K562 (cell line): Measurements from ENCODE around the gene SNRNP70. TPM values are rescaled to one million over a fixed set of nuclear protein-coding genes. Genes with fewer than 3 reads are reported as not detected.

Experiments used
- ATF4 ChIP-seq: fragments of 450-650 bp; formaldehyde crosslinking; IDR thresholded peaks from 2 replicates; pipeline ENCODE4 v1.4.0; 2022; ENCODE audit warnings: mild to moderate bottlenecking, moderate library complexity
- CCNT2 ChIP-seq: IDR thresholded peaks from 2 replicates; pipeline ENCODE4 v1.6.1; 2011; ENCODE audit warnings: borderline replicate concordance, low read depth, mild to moderate bottlenecking, moderate library complexity, mixed read lengths, low read length; ENCODE audit not compliant: insufficient read length; ENCODE audit errors: extremely low read depth
- FOXO4 ChIP-seq: fragments of 450-650 bp; formaldehyde crosslinking; IDR thresholded peaks from 2 replicates; pipeline ENCODE4 v1.4.0; 2020; ENCODE audit warnings: mild to moderate bottlenecking, moderate library complexity
- HIVEP1 ChIP-seq: fragments of 250-450 bp; sonication (Bioruptor Pico); IDR thresholded peaks from 2 replicates; pipeline ENCODE4 v1.4.0; 2020; ENCODE audit warnings: mild to moderate bottlenecking
- PATZ1 ChIP-seq: fragments of 250-450 bp; sonication (Bioruptor Pico); IDR thresholded peaks from 2 replicates; pipeline ENCODE4 v1.5.0; 2020; ENCODE audit warnings: mild to moderate bottlenecking, borderline replicate concordance
- POLR2G ChIP-seq: fragments of 200-400 bp; formaldehyde crosslinking; IDR thresholded peaks from 2 replicates; pipeline ENCODE4 v1.6.1; 2017; ENCODE audit warnings: low read depth, mild to moderate bottlenecking, antibody characterized with exemption, low read length, moderate library complexity
- SIRT6 ChIP-seq: IDR thresholded peaks from one replicate; pipeline ENCODE4 v1.6.1; 2012; ENCODE audit warnings: low read depth, mild to moderate bottlenecking, control low read depth, inconsistent platforms, low read length, moderate library complexity
- SLC30A9 ChIP-seq: fragments of 250-450 bp; sonication (Bioruptor Pico); IDR thresholded peaks from 2 replicates; pipeline ENCODE4 v1.8.0; 2022; ENCODE audit warnings: mild to moderate bottlenecking, moderate library complexity
- SP2 ChIP-seq: IDR thresholded peaks from 2 replicates; pipeline ENCODE4 v1.6.1; 2011; ENCODE audit warnings: mild to moderate bottlenecking, low read depth, low read length, moderate library complexity; ENCODE audit not compliant: poor library complexity, severe bottlenecking; ENCODE audit errors: extremely low read depth
- UBTF ChIP-seq, 2 experiments: IDR thresholded peaks; 2 replicates each; pipeline ENCODE4 v1.6.1; 2012; ENCODE audit warnings: improper control_type of control experiment in 2 of 2, low read depth in 2 of 2, low read length in 2 of 2, borderline replicate concordance in 1 of 2
- ZBTB1 ChIP-seq: sonication (generic); formaldehyde crosslinking; IDR thresholded peaks from 2 replicates; pipeline ENCODE4 v1.8.1; 2023; ENCODE audit warnings: missing genetic modification reagents, low read depth, mild to moderate bottlenecking, borderline replicate concordance
- ZBTB12 ChIP-seq: fragments of 250-450 bp; sonication (Bioruptor Pico); IDR thresholded peaks from 2 replicates; pipeline ENCODE4 v1.4.0; 2020
- ZBTB2 ChIP-seq: fragments of 450-650 bp; IDR thresholded peaks from 2 replicates; pipeline ENCODE4 v1.6.1; 2016; ENCODE audit warnings: antibody characterized with exemption
- ZNF263 ChIP-seq: sonication (generic); formaldehyde crosslinking; IDR thresholded peaks from 2 replicates; pipeline ENCODE4 v1.8.0; 2022; ENCODE audit warnings: mild to moderate bottlenecking, missing genetic modification reagents, borderline replicate concordance
- ZNF445 ChIP-seq: fragments of 250-450 bp; sonication (Bioruptor Pico); IDR thresholded peaks from 2 replicates; pipeline ENCODE4 v1.4.0; 2020; ENCODE audit warnings: low read depth, mild to moderate bottlenecking, moderate library complexity
- ZNF586 ChIP-seq: fragments of 450-650 bp; formaldehyde crosslinking; conservative IDR thresholded peaks from 2 replicates; pipeline ENCODE4 v1.4.0; 2020; ENCODE audit warnings: mild to moderate bottlenecking, moderate library complexity
- polyA plus RNA-seq, 8 experiments: library from polyadenylated mRNA; depleted of rRNA in 4 of 8; stranded (reverse) in 5 of 8; unstranded in 3 of 8; fragments of >200 nt; fragmentation: Nextera tagmentation in 2 of 8; fragmentation: Illumina TruSeq in 1 of 8; extraction: Ambion mirVana in 2 of 8; extraction: Trizol in 1 of 8; gene quantifications; 2 replicates each; pipeline versions ENCODE4 v1.2.1 to v1.2.3, GENCODE V29; 2011 to 2014; ENCODE audit warnings: inconsistent platforms in 1 of 8, missing spikeins in 1 of 8
- total RNA-seq, 7 experiments: library from RNA; depleted of rRNA in 6 of 7; stranded (reverse); fragments of >200 nt in 6 of 7; fragmentation: Illumina TruSeq in 2 of 7; extraction: Trizol in 2 of 7; gene quantifications; 2 replicates each; pipeline versions ENCODE4 v1.2.1 to v1.2.3, GENCODE V29; 2011 to 2021; ENCODE audit warnings: low replicate concordance in 1 of 7

The SNRNP70 gene
- total and polyA plus RNA-seq, 9 of the 15 experiments (the other 6 are each of a cell fraction or from before 2014, with no cell fraction given), result 2.8 to 496 (median 136) TPM

GRCh38 chr19:49157445-49158224, 72.4 kb downstream of the SNRNP70 start, which contains the start of gene TRPM4 (continued):
- TF ChIP-seq UBTF (IDR thresholded peaks at IDR 0.05; ENCODE audit: borderline replicate concordance in 1 of 2, low read depth in 2 of 2, low read length in 2 of 2) (peak; percentile 97 to 99; a peak in 3 of 4 replicates), ZBTB1 (CRISPR knock-in tag) (no peak), ZNF586 (CRISPR knock-in tag) (no peak), CCNT2 (peak; percentile 24), FOXO4 (CRISPR knock-in tag) (no peak), POLR2G (peak; percentile 98), SIRT6 (no peak), ZBTB2 (0 out of 2 replicates have a peak, but pooled peaks have one; percentile 27), ZNF445 (CRISPR knock-in tag) (no peak), ZBTB12 (CRISPR knock-in tag) (no peak), ZNF263 (CRISPR knock-in tag) (no peak; the same call in 1 of the 2 replicates), SP2 (no peak), PATZ1 (CRISPR knock-in tag) (no peak), HIVEP1 (no peak), ATF4 (CRISPR knock-in tag) (no peak; the same call in 1 of the 2 replicates), SLC30A9 (CRISPR knock-in tag) (no peak)
